IMR-90 (cell line): ENCODE results near the gene DIP2C.

Experiments
- BHLHE40 ChIP-seq: fragments of 150-350 bp; IDR thresholded peaks from 2 replicates; pipeline ENCODE4 v1.6.1; 2016; ENCODE audit warnings: mild to moderate bottlenecking, low read depth, low read length
- CEBPB ChIP-seq: IDR thresholded peaks from 2 replicates; pipeline ENCODE4 v1.6.1; 2012; ENCODE audit warnings: low read depth, low read length, improper control_type of control experiment
- CTCF ChIP-seq: conservative IDR thresholded peaks from 2 replicates; pipeline ENCODE4 v1.5.1; 2012; ENCODE audit warnings: mild to moderate bottlenecking, low read depth, low read length, improper control_type of control experiment
- ELK1 ChIP-seq: fragments of 150-350 bp; IDR thresholded peaks from 2 replicates; pipeline ENCODE4 v1.6.1; 2016; ENCODE audit warnings: low read depth, mild to moderate bottlenecking, low read length, moderate library complexity, borderline replicate concordance
- FOS ChIP-seq: fragments of 150-350 bp; IDR thresholded peaks from 2 replicates; pipeline ENCODE4 v1.6.1; 2016; ENCODE audit warnings: low read depth, low read length
- MAZ ChIP-seq: IDR thresholded peaks from 2 replicates; pipeline ENCODE4 v1.6.1; 2012; ENCODE audit warnings: low read depth, mild to moderate bottlenecking, low read length, improper control_type of control experiment, moderate library complexity, borderline replicate concordance
- MXI1 ChIP-seq: IDR thresholded peaks from 2 replicates; pipeline ENCODE4 v1.6.1; 2012; ENCODE audit warnings: low read depth, mild to moderate bottlenecking, low read length, moderate library complexity, borderline replicate concordance
- NFE2L2 ChIP-seq: fragments of 150-350 bp; IDR thresholded peaks from 2 replicates; pipeline ENCODE4 v1.6.1; 2016; ENCODE audit warnings: low read depth, mild to moderate bottlenecking, low read length
- POLR2A ChIP-seq: IDR thresholded peaks from 2 replicates; pipeline ENCODE4 v1.6.1; 2012; ENCODE audit warnings: mild to moderate bottlenecking, low read depth, low read length
- RAD21 ChIP-seq: IDR thresholded peaks from 2 replicates; pipeline ENCODE4 v1.6.1; 2012; ENCODE audit warnings: low read length, improper control_type of control experiment
- RCOR1 ChIP-seq: IDR thresholded peaks from 2 replicates; pipeline ENCODE4 v1.6.1; 2012; ENCODE audit warnings: mild to moderate bottlenecking, low read length, improper control_type of control experiment; ENCODE audit not compliant: insufficient replicate concordance
- RFX5 ChIP-seq: IDR thresholded peaks from 2 replicates; pipeline ENCODE4 v1.8.0; 2012; ENCODE audit warnings: low read depth, mild to moderate bottlenecking, low read length, moderate library complexity

- no peak for TF ChIP-seq FOS
- TF ChIP-seq CTCF, result no peak
- TF ChIP-seq POLR2A, result no peak
- TF ChIP-seq CEBPB, result no peak
- no peak for TF ChIP-seq RAD21
- TF ChIP-seq ELK1, result no peak
- TF ChIP-seq BHLHE40, result no peak
- no peak for TF ChIP-seq RCOR1
- TF ChIP-seq NFE2L2, result no peak
- TF ChIP-seq MAZ, result no peak
- no peak for TF ChIP-seq RFX5
- TF ChIP-seq MXI1, result no peak
These were observed 247.8 kb downstream of the DIP2C start for GRCh38 chr10:441659-442058.
